HG03280 (cell line): ENCODE measurements around the gene ZNF273.

Source experiments
- ATAC-seq: cut with Tn5 transposase; IDR thresholded peaks from one replicate; pipeline ENCODE4 v1.9.1; 2021; ENCODE audit warnings: mild to moderate bottlenecking, moderate library complexity; ENCODE audit not compliant: unreplicated experiment

ZNF273 gene

GRCh38 chr7:64876792-64877713 lies 26.0 kb upstream of the ZNF273 start:
- peak; percentile 50 for ATAC-seq

GRCh38 chr7:64877714-64878610 lies 25.1 kb upstream of the ZNF273 start:
- ATAC-seq, result peak; percentile 18

- no peak for ATAC-seq
These were observed 24.4 kb upstream of the ZNF273 start for GRCh38 chr7:64878684-64879083.

- ATAC-seq, result no peak
These were observed 23.9 kb upstream of the ZNF273 start for GRCh38 chr7:64879086-64879730.

- no peak for ATAC-seq
These were observed 23.3 kb upstream of the ZNF273 start for GRCh38 chr7:64879800-64880199.

- no peak for ATAC-seq
These were observed 22.5 kb upstream of the ZNF273 start for GRCh38 chr7:64880322-64881297.

- ATAC-seq, result no peak
These were observed 21.4 kb upstream of the ZNF273 start for GRCh38 chr7:64881461-64882287.

- no peak for ATAC-seq
These were observed 20.5 kb upstream of the ZNF273 start for GRCh38 chr7:64882341-64883112.

GRCh38 chr7:64883113-64883905 lies 19.8 kb upstream of the ZNF273 start:
- no peak for ATAC-seq

GRCh38 chr7:64884085-64884912 lies 18.8 kb upstream of the ZNF273 start:
- ATAC-seq, result no peak

GRCh38 chr7:64884913-64885370 lies 18.1 kb upstream of the ZNF273 start:
- no peak for ATAC-seq

GRCh38 chr7:64885520-64886240 lies 17.4 kb upstream of the ZNF273 start:
- ATAC-seq, result no peak

GRCh38 chr7:64886956-64887545 lies 16.0 kb upstream of the ZNF273 start:
- ATAC-seq, result no peak

GRCh38 chr7:64887756-64888508 lies 15.1 kb upstream of the ZNF273 start:
- ATAC-seq, result no peak

GRCh38 chr7:64888561-64888900 lies 14.5 kb upstream of the ZNF273 start:
- no peak for ATAC-seq
